Neuronal stem cell (in vitro differentiated cells): ENCODE measurements around the gene DRICH1.

Experiments used
- DNase-seq: peaks from one replicate; pipeline ENCODE4 v3.0.0-alpha.2; 2013; ENCODE audit warnings: low spot score
- H2AFZ ChIP-seq: one replicate; pipeline ENCODE4 v1.6.1; 2013; ENCODE audit warnings: mild to moderate bottlenecking, low read length, inconsistent platforms
- H2AK5ac ChIP-seq: 2 replicates; pipeline ENCODE4 v1.6.1; 2013; ENCODE audit warnings: low read depth, mild to moderate bottlenecking, inconsistent platforms, low read length, moderate library complexity, mixed read lengths
- H2BK120ac ChIP-seq: 2 replicates; pipeline ENCODE4 v1.6.1; 2013; ENCODE audit warnings: low read depth, mild to moderate bottlenecking, inconsistent platforms, low read length, moderate library complexity, mixed read lengths
- H2BK12ac ChIP-seq: one replicate; pipeline ENCODE4 v1.6.1; 2013; ENCODE audit warnings: low read length, inconsistent platforms
- H2BK15ac ChIP-seq: 2 replicates; pipeline ENCODE4 v1.6.1; 2013; ENCODE audit warnings: mild to moderate bottlenecking, low read length, inconsistent platforms, mixed read lengths
- H2BK5ac ChIP-seq: one replicate; pipeline ENCODE4 v1.6.1; 2013; ENCODE audit warnings: inconsistent platforms, mild to moderate bottlenecking, low read length, moderate library complexity
- H3K14ac ChIP-seq: one replicate; pipeline ENCODE4 v1.6.1; 2013; ENCODE audit warnings: low read length, inconsistent platforms
- H3K18ac ChIP-seq: 2 replicates; pipeline ENCODE4 v1.6.1; 2013; ENCODE audit warnings: low read length, inconsistent platforms
- H3K23ac ChIP-seq: 2 replicates; pipeline ENCODE4 v1.6.1; 2013; ENCODE audit warnings: low read depth, mild to moderate bottlenecking, mixed read lengths, low read length, inconsistent platforms; ENCODE audit not compliant: poor library complexity
- H3K27ac ChIP-seq: replicated peaks from 3 replicates; pipeline ENCODE4 v1.5.1; 2013; ENCODE audit warnings: low read length, inconsistent platforms
- H3K27me3 ChIP-seq, 3 experiments: 2 replicates each; pipeline ENCODE4 v1.6.1; 2013; ENCODE audit warnings: low read length in 3 of 3, mild to moderate bottlenecking in 2 of 3, inconsistent platforms in 1 of 3, low read depth in 1 of 3, mixed read lengths in 1 of 3, moderate library complexity in 1 of 3; ENCODE audit not compliant: control insufficient read depth in 3 of 3, insufficient read depth in 3 of 3
- H3K36me3 ChIP-seq, 2 donors: replicated peaks in 1 of 2; 2 replicates each; pipeline ENCODE4 v1.6.1; 2013; ENCODE audit warnings: low read length in 2 of 2; ENCODE audit not compliant: control insufficient read depth in 2 of 2, insufficient read depth in 2 of 2
- H3K4ac ChIP-seq: 2 replicates; pipeline ENCODE4 v1.6.1; 2013; ENCODE audit warnings: inconsistent platforms, mild to moderate bottlenecking, low read length, moderate library complexity
- H3K4me1 ChIP-seq, 2 donors: 1 replicate in 1 of 2; 2 replicates in 1 of 2; pipeline ENCODE4 v1.6.1; 2013; ENCODE audit warnings: low read length in 2 of 2, low read depth in 1 of 2; ENCODE audit not compliant: control insufficient read depth in 2 of 2, insufficient read depth in 1 of 2
- H3K4me2 ChIP-seq: one replicate; pipeline ENCODE4 v1.6.1; 2013; ENCODE audit warnings: mild to moderate bottlenecking, low read length, inconsistent platforms; ENCODE audit not compliant: insufficient read depth, poor library complexity, severe bottlenecking
- H3K4me3 ChIP-seq, 2 donors: 2 replicates each; pipeline ENCODE4 v1.5.1; 2013; ENCODE audit warnings: low read length in 2 of 2, mild to moderate bottlenecking in 2 of 2, inconsistent platforms in 1 of 2, moderate library complexity in 1 of 2
- H3K79me1 ChIP-seq: one replicate; pipeline ENCODE4 v1.6.1; 2013; ENCODE audit warnings: low read depth, mild to moderate bottlenecking, inconsistent platforms, low read length, moderate library complexity
- H3K9ac ChIP-seq: one replicate; pipeline ENCODE4 v1.6.1; 2013; ENCODE audit warnings: mild to moderate bottlenecking, low read depth, low read length, inconsistent platforms; ENCODE audit not compliant: poor library complexity
- H3K9me3 ChIP-seq, 2 donors: replicated peaks in 1 of 2; 2 replicates each; pipeline versions ENCODE3 to v1.6.1; 2013; ENCODE audit warnings: low read length in 2 of 2, mild to moderate bottlenecking in 2 of 2, inconsistent platforms in 1 of 2, low read depth in 1 of 2, mixed read lengths in 1 of 2, moderate library complexity in 1 of 2; ENCODE audit not compliant: control insufficient read depth in 2 of 2, insufficient read depth in 1 of 2
- H4K8ac ChIP-seq: one replicate; pipeline ENCODE4 v1.6.1; 2013; ENCODE audit warnings: low read depth, mild to moderate bottlenecking, inconsistent platforms, low read length, moderate library complexity
- H4K91ac ChIP-seq: one replicate; pipeline ENCODE4 v1.6.1; 2013; ENCODE audit warnings: low read length, low read depth, mild to moderate bottlenecking, inconsistent platforms; ENCODE audit not compliant: poor library complexity
- WGBS, 2 donors: extraction: QIAGEN DNeasy Blood & Tissue Kit; methylation state at CpG; one replicate each; pipeline ENCODE4 v1.1.7; 2013; ENCODE audit warnings: missing lambda C conversion rate in 2 of 2, mixed read lengths in 1 of 2; ENCODE audit not compliant: insufficient read length in 2 of 2, insufficient replicate concordance in 1 of 2; ENCODE audit errors: extremely low coverage in 2 of 2; 5-methylcytosine and 5-hydroxymethylcytosine counted together

The DRICH1 gene

GRCh38 chr22:23609983-23610781 is 21.9 kb downstream of the DRICH1 start:
- H2AK5ac ChIP-seq: no peak overlapping the region
- H3K4me3 ChIP-seq: no peak overlapping the region
- no peak overlapping the region for H3K27ac ChIP-seq
- H3K36me3 ChIP-seq: no peaks in the 10 kb centered on the region
- H3K4ac ChIP-seq: no peak overlapping the region
- no peak overlapping the region for H4K8ac ChIP-seq
- H3K14ac ChIP-seq: no peak overlapping the region
- peaks cover 0 to 2% (median under 1%) of the 10 kb centered on the region in 3 experiments for H3K27me3 ChIP-seq
- H4K91ac ChIP-seq: no peak overlapping the region
- H3K9ac ChIP-seq: no peak overlapping the region
- no peak overlapping the region for H3K18ac ChIP-seq
- DNase-seq: no peak
- no peaks in the 10 kb centered on the region for H3K79me1 ChIP-seq
- no peak overlapping the region for H2BK5ac ChIP-seq
- H2AFZ ChIP-seq: no peak overlapping the region
- no peak overlapping the region for H2BK15ac ChIP-seq
- H2BK12ac ChIP-seq: no peak overlapping the region
- peaks cover 0 to 5% of the 10 kb centered on the region in 2 donors for H3K4me1 ChIP-seq
- WGBS, 2 donors: no CpG with 5 or more reads among the region's 12 CpGs
- no peak overlapping the region for H3K4me2 ChIP-seq
- no peak overlapping the region for H3K23ac ChIP-seq
- H2BK120ac ChIP-seq: no peak overlapping the region
- no peaks in the 10 kb centered on the region for H3K9me3 ChIP-seq

GRCh38 chr22:23608583-23608982 is 23.5 kb downstream of the DRICH1 start:
- no peak overlapping the region for H3K9ac ChIP-seq
- no peak overlapping the region for H2BK12ac ChIP-seq
- no peak overlapping the region for H3K4ac ChIP-seq
- H3K79me1 ChIP-seq: no peaks in the 10 kb centered on the region
- no peak overlapping the region for H3K27ac ChIP-seq
- no peak overlapping the region for H3K14ac ChIP-seq
- peaks cover 0 to 5% of the 10 kb centered on the region in 2 donors for H3K4me1 ChIP-seq
- no peak overlapping the region for H4K91ac ChIP-seq
- DNase-seq: peak; percentile 72
- H3K4me2 ChIP-seq: no peak overlapping the region
- H2BK120ac ChIP-seq: no peak overlapping the region
- H3K36me3 ChIP-seq: no peaks in the 10 kb centered on the region
- H3K23ac ChIP-seq: no peak overlapping the region
- no peak overlapping the region for H4K8ac ChIP-seq
- no peak overlapping the region for H2AFZ ChIP-seq
- H2BK5ac ChIP-seq: no peak overlapping the region
- no peak overlapping the region for H2BK15ac ChIP-seq
- no peaks in the 10 kb centered on the region for H3K9me3 ChIP-seq
- no peak overlapping the region for H2AK5ac ChIP-seq
- H3K27me3 ChIP-seq: peaks cover 0 to 12% (median 2%) of the 10 kb centered on the region in 3 experiments
- no peak overlapping the region for H3K18ac ChIP-seq
- H3K4me3 ChIP-seq: no peak overlapping the region
- WGBS, 2 donors: no CpG with 5 or more reads among the region's 6 CpGs

- Histone ChIP-seq H2AK5ac (no peak overlapping the region), H3K23ac (peak overlapping the region; percentile 61), H3K14ac (peak overlapping the region; percentile 1), H3K9ac (peak overlapping the region; percentile 35), H2BK5ac (no peak overlapping the region), H3K27me3 (peaks cover 0 to 13% (median 2%) of the 10 kb centered on the region in 3 experiments), H3K27ac (no peak overlapping the region), H3K4me1 (peaks cover 0 to 5% of the 10 kb centered on the region in 2 donors), H2BK120ac (no peak overlapping the region), H2BK12ac (no peak overlapping the region), H3K4ac (no peak overlapping the region), H3K36me3 (no peaks in the 10 kb centered on the region), H3K9me3 (no peaks in the 10 kb centered on the region), H3K18ac (peak overlapping the region; percentile 7), H3K4me3 (no peak overlapping the region), H2AFZ (no peak overlapping the region), H3K79me1 (no peaks in the 10 kb centered on the region), H4K8ac (no peak overlapping the region), H4K91ac (peak overlapping the region; percentile 64), H2BK15ac (no peak overlapping the region), H3K4me2 (no peak overlapping the region)
- WGBS, 2 donors: no CpG with 5 or more reads among the region's 20 CpGs
- no peak for DNase-seq
Observed at GRCh38 chr22:23606204-23607131, 25.7 kb downstream of the DRICH1 start.
